PFSK-1 (cell line): ENCODE data around the gene DMRTC2.

Experiments used
- FOXP2 ChIP-seq: optimal IDR thresholded peaks from 2 replicates; pipeline ENCODE3; 2011; ENCODE audit warnings: borderline replicate concordance, control low read depth, inconsistent platforms; ENCODE audit not compliant: insufficient read depth; ENCODE audit errors: extremely low read length, extremely low read depth
- POLR2AphosphoS5 ChIP-seq: IDR thresholded peaks from 2 replicates; pipeline ENCODE4 v1.6.1; 2012; ENCODE audit warnings: low read depth, mild to moderate bottlenecking, control low read depth, low read length, moderate library complexity
- SIN3A ChIP-seq: IDR thresholded peaks from 2 replicates; pipeline ENCODE4 v1.6.1; 2012; ENCODE audit warnings: mild to moderate bottlenecking, low read length, moderate library complexity, borderline replicate concordance; ENCODE audit not compliant: insufficient read depth
- TAF1 ChIP-seq: IDR thresholded peaks from 2 replicates; pipeline ENCODE4 v1.6.1; 2012; ENCODE audit warnings: low read length, control low read depth, borderline replicate concordance; ENCODE audit not compliant: insufficient read depth
- TF ChIP-seq, protein P1 (sequence below), 2 experiments: IDR thresholded peaks; 2 replicates each; pipeline versions ENCODE4 v1.6.1 to v1.8.0; 2011 to 2012; ENCODE audit warnings: low read depth in 2 of 2, low read length in 2 of 2, control low read depth in 1 of 2, inconsistent platforms in 1 of 2, mild to moderate bottlenecking in 1 of 2, moderate library complexity in 1 of 2; ENCODE audit not compliant: insufficient read depth in 1 of 2

- TF ChIP-seq TAF1 (no peak), POLR2AphosphoS5 (no peak), SIN3A (no peak), FOXP2 (no peak)
- TF ChIP-seq, protein P1, sequence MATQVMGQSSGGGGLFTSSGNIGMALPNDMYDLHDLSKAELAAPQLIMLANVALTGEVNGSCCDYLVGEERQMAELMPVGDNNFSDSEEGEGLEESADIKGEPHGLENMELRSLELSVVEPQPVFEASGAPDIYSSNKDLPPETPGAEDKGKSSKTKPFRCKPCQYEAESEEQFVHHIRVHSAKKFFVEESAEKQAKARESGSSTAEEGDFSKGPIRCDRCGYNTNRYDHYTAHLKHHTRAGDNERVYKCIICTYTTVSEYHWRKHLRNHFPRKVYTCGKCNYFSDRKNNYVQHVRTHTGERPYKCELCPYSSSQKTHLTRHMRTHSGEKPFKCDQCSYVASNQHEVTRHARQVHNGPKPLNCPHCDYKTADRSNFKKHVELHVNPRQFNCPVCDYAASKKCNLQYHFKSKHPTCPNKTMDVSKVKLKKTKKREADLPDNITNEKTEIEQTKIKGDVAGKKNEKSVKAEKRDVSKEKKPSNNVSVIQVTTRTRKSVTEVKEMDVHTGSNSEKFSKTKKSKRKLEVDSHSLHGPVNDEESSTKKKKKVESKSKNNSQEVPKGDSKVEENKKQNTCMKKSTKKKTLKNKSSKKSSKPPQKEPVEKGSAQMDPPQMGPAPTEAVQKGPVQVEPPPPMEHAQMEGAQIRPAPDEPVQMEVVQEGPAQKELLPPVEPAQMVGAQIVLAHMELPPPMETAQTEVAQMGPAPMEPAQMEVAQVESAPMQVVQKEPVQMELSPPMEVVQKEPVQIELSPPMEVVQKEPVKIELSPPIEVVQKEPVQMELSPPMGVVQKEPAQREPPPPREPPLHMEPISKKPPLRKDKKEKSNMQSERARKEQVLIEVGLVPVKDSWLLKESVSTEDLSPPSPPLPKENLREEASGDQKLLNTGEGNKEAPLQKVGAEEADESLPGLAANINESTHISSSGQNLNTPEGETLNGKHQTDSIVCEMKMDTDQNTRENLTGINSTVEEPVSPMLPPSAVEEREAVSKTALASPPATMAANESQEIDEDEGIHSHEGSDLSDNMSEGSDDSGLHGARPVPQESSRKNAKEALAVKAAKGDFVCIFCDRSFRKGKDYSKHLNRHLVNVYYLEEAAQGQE (IDR thresholded peaks at IDR 0.05; ENCODE audit: insufficient read depth in 1 of 2, low read depth in 2 of 2, low read length in 2 of 2) = no peak
Measured at GRCh38 chr19:41868120-41868988, 23.5 kb downstream of the DMRTC2 start.
